Measurements from ENCODE around the gene IFNA21.
"Not testable (repeated sequence)": the region's sequence is repeated elsewhere in the genome, so short reads cannot be mapped to it uniquely, and the experiment has no call there.

Gene IFNA21

DNA sequence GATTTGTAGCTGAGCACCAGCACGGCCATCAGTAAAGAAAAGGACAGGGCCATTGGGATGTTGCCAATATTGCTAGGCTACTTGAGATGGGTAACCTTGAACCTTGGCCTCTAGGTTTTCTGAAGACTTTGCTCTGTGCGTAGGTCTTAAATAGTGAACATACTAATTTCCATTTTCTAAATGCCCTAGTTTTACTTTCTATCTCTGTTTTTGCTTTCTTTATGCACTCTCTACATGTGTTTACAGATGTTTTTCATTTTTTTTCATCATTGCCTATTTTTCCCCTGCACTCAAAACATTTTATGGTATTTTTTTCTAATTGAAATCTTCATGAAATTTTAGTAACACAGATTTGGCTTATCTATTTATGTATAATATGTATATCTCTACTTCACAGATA lies at the start of gene IFNA21:
TSS of gene IFNA21 (minus strand) at position 101 of the 400 bp plus-strand sequence. CDS start at position 53, 48 bp downstream.
- not testable (repeated sequence) for DNase-seq (ENCODE audit: low spot score)

GRCh38 chr9:21213411-21214326 lies 47.2 kb upstream of the IFNA21 start:
- DNase-seq (ENCODE audit: low spot score) = not testable (repeated sequence)

GRCh38 chr9:21212160-21212559 lies 45.7 kb upstream of the IFNA21 start:
- DNase-seq (ENCODE audit: low spot score) = not testable (repeated sequence)

DNA sequence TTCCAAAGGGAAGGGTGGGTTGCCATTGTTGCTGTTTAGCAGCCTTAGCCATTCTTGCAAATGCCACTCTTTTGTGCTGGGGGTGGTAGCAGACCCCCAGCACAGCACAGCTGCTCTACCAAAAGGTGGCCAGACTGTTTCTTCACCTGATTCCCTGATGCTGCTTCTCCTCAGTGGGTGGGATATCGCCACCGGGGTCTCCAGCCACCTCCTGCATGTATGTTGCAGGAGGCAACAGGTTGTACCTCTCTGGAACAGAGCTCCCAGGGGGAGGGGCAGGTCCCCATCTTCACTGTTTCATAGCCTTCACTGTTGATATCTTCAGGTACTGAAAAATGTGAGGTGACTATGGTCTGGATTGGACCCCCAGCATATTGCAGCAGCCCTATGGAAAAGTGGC lies 44.3 kb upstream of the IFNA21 start:
- DNase-seq (ENCODE audit: low spot score) = not testable (repeated sequence)

DNA sequence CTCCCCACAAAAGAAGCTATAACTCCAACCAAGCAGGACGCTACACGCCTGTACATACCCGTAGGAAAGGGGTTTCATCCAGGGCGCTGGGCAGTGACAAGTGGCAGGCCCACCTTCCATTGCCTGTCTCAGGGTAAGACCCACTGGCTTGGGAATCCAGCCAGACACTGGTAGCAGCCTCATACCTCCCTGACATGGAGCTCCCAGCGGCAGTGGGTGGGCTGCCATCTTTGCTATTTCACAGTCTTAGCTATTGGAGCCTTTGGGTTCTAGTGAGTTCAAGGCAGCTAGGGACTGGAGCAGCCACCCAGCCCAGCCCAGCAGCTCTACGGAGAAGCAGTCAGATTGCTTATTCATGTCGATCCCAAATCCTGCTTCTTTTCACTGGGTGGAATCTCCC lies 43.9 kb upstream of the IFNA21 start:
- DNase-seq (ENCODE audit: low spot score) = no peak

GRCh38 chr9:21207043-21207442 lies 40.6 kb upstream of the IFNA21 start, which contains the start of gene IFNA10:
IFNA10 (minus strand) TSS chr9:21207143; CDS start chr9:21207097, 46 bp downstream.
- not testable (repeated sequence) for DNase-seq (ENCODE audit: low spot score)

GRCh38 chr9:21205204-21205603 lies 38.7 kb upstream of the IFNA21 start:
- no peak for DNase-seq (ENCODE audit: low spot score)

DNA sequence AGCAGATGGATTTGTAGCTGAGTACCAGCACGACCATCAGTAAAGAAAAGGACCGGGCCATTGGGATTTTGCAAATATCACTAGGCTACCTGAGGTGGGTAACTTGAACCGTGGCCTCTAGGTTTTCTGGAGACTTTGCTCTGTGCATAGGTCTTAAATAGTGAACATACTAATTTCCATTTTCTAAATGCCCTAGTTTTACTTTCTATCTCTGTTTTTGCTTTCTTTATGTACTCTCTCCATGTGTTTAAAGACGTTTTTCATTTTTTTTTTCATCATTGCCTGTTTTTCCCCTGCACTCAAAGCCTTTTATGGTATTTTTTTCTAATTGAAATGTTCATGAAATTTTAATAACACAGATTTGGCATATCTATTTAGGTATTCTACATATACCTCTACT lies 35.6 kb upstream of the IFNA21 start, which contains the start of gene IFNA7:
TSS of gene IFNA7 (minus strand) at position 101 of the 400 bp plus-strand sequence. CDS start at position 61, 40 bp downstream.
- DNase-seq (ENCODE audit: low spot score) = not testable (repeated sequence)

DNA sequence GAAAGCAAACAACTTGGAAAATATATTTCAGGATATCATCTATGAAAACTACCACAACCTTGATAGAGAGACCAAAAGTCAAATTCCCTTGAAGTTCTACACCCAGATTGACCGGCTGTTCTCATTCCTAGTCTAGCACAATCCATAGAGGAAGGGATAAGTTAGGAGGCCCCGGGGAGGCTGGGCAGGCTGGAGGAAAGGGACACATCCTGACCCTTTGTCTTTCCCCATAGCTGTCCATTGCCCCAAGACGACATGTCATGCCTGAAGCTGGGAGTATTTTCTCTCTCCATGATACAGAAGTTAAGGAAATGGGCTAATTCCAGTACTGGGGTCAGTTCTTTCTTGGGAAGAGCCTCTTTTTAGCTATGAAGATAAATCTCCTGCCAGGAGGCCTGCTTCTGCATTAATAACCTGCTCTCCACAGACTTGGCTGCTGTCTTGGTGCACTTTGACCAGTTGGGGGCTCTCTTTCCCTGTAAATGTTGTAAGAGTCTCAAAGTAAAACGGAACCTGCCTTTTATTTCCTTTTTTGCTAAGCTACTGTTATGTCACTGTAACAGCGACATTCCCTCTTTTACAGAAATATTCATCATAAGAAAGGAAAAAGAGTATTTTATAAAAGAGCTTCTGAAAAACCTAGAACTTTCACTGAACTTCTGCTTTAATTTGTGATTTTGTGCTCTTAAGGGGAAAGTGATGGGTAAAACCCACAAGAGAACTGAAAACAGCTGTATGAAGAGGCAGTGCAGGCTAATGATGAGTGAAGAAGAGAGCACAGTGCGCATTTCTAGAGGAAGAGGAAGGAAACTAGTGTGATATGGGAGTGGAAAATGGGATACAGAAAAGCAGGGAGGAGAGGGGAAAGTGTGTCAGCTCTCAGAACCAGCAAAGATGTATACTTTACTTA lies 28.7 kb upstream of the IFNA21 start:
- DNase-seq (ENCODE audit: low spot score) = not testable (repeated sequence)

GRCh38 chr9:21187487-21187886 lies 21.0 kb upstream of the IFNA21 start, which contains the start of gene IFNA4:
IFNA4 (minus strand) TSS chr9:21187587; CDS start chr9:21187531, 56 bp downstream.
- DNase-seq (ENCODE audit: low spot score) = not testable (repeated sequence)

GRCh38 chr9:21182810-21183736 lies 16.6 kb upstream of the IFNA21 start:
- not testable (repeated sequence) for DNase-seq (ENCODE audit: low spot score)

DNA sequence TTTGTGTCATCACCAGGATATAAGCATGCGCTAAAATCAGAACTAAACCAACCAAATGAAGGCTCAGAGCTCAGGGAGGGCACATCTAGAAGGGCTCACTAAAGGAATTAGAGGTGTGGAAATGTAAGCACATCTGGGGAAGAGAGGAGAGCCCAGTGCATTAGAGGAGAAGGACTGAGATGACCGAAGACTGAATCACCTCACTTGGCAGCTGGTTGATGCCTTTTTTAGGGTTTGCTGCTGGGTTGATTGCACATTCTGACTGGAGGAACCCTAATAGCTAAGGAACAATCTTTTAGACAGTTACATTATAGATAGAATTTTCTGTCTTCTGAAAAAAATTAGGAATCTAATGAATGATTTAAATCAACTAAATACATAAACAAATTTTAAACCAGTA lies 8.2 kb upstream of the IFNA21 start:
- peak; percentile 16 for DNase-seq (ENCODE audit: low spot score)

DNA sequence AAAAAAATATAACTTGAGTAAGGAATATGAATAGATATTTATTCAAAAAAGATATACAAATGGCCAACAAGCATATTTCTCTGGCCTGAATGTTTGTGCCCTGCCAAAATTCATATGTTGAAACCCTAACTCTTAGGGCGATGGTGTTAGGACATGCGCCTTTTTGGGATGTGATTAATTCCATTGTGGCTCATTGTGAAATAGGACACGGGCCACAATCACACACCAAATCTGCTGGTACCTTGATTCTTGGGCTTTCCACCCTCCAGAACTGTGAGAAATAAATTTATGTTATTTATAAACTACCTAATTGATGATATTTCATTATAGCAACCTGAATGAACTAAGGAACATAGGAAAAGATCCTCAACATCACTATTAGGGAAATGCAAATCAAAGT lies 5.7 kb upstream of the IFNA21 start:
- DNase-seq (ENCODE audit: low spot score) = no peak

GRCh38 chr9:21171351-21171750 lies 4.9 kb upstream of the IFNA21 start:
- no peak for DNase-seq (ENCODE audit: low spot score)

GRCh38 chr9:21165516-21165915 lies 944 bp downstream of the IFNA21 start:
- no peak for DNase-seq (ENCODE audit: low spot score)

GRCh38 chr9:21160178-21160577 lies 6.3 kb downstream of the IFNA21 start:
- DNase-seq (ENCODE audit: low spot score) = no peak

GRCh38 chr9:21155501-21155900 lies 11.0 kb downstream of the IFNA21 start:
- no peak for DNase-seq (ENCODE audit: low spot score)

DNA sequence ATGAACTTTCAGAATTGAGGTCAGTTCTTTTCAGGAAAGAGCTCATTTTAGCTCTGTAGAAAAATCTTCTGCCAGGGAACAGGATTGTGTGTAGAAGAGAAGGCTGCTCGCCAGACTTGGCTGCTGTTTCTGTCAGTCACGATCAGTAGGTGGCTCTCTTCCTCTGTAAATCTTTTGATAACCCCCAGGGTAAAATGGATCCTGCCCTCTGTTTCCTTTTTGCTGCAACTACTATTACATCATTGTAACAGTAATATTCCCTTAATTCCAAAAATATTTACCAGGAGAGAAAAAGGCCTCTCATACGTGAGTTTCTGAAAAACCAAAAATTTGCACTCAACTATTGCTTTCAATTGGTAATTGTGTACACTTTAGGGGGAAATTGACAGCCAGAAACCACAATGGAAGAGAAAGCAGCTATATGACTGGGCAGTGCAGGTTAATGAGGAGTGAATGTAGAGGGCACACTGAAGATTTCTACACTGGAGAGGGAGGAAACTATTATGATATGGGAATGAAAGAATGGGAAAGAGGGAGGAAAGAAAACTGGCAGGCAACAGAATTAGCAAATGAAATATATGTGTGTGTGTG lies 12.3 kb downstream of the IFNA21 start:
- peak; percentile 6 for DNase-seq (ENCODE audit: low spot score)

DNA sequence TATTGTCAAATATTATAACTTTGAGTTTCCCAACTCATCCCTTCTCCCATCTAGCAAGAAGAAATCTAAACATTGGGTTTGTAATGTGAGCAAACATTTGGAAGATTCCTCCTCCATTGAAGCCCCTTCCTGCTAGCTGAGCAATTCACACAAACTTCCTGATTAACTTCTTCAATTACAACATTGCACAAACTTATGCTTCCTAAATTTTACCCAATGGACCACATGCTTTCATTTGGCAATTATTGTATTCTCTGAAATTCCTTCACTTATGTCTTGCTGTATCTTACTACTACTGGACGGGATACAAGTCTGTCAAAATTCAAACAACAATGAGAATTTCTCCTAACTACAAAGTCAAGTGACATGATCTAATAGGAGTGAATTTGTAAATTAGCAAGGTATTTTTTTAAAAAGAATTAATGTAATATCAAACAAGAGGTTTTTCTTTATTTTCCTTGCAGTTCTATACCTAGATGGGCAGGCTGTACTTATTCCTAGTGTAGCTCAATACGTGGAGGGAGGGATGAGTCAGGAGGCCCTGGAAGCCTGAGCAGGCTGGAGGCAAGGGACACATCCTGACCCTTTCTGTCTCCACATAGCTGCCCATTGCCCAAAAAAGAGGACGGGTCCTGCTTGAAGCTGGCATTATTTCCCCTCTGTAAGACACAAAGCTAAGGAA lies 13.0 kb downstream of the IFNA21 start:
- DNase-seq (ENCODE audit: low spot score) = peak; percentile 7

- DNase-seq (ENCODE audit: low spot score) = no peak
Measured at GRCh38 chr9:21144603-21145002, 21.9 kb downstream of the IFNA21 start.
